SK-N-SH (cell line): Measurements from ENCODE around the gene ZMYND15. TPM values are rescaled to one million over a fixed set of nuclear protein-coding genes. Genes with fewer than 3 reads are reported as not detected.
A peak's percentile ranks its signal among the peaks of the same experiment; 100 is the strongest.

Source experiments
- CTCF ChIA-PET: fragments of 300-600, 350-600 bp; formaldehyde crosslinking; extraction: SDS; loops from one replicate; lab custom pipeline; 2021; lab: Yijun Ruan, JAX
- POLR2A ChIA-PET: fragments of 350-600 bp; sonication (Branson Sonifier 250); formaldehyde crosslinking; extraction: SDS; loops from one replicate; lab custom pipeline; 2020; ENCODE audit warnings: antibody characterized with exemption, inconsistent platforms; lab: Yijun Ruan, JAX
- DNase-seq: peaks from one replicate; pipeline ENCODE4 v3.0.0; 2012
- H2AFZ ChIP-seq: fragments of 200-600 bp; sonication (generic); 2 replicates; pipeline ENCODE4 v1.8.1; 2016; ENCODE audit warnings: antibody characterized with exemption, mild to moderate bottlenecking, low read depth
- H3F3A ChIP-seq: fragments of 200-600 bp; sonication (generic); replicated peaks from 2 replicates; pipeline ENCODE3; 2016; ENCODE audit warnings: antibody characterized with exemption, mild to moderate bottlenecking; ENCODE audit not compliant: insufficient read depth
- H3K27ac ChIP-seq, 2 experiments: fragments of 200-500 bp in 1 of 2; fragments of 200-600 bp in 1 of 2; sonication (Bioruptor generic) in 1 of 2; sonication (generic), shearing (Covaris generic) in 1 of 2; 2 replicates each; pipeline versions ENCODE4 v1.5.1 to v1.6.1; 2014 to 2016; ENCODE audit warnings: low read depth in 2 of 2, inconsistent platforms in 1 of 2, low read length in 1 of 2, mild to moderate bottlenecking in 1 of 2, mixed read lengths in 1 of 2
- H3K27me3 ChIP-seq: fragments of 200-600 bp; sonication (generic), shearing (Covaris generic); 2 replicates; pipeline ENCODE4 v1.6.1; 2016; ENCODE audit warnings: mixed run types; ENCODE audit not compliant: insufficient read depth
- H3K36me3 ChIP-seq, 2 experiments: fragments of 200-500 bp in 1 of 2; fragments of 200-600 bp in 1 of 2; sonication (Bioruptor generic) in 1 of 2; sonication (generic) in 1 of 2; replicated peaks in 1 of 2; 2 replicates each; pipeline versions ENCODE3 to v1.5.1; 2014 to 2016; ENCODE audit warnings: low read length in 1 of 2, mild to moderate bottlenecking in 1 of 2; ENCODE audit not compliant: insufficient read depth in 2 of 2, control insufficient read depth in 1 of 2
- H3K4me1 ChIP-seq, 2 experiments: fragments of 200-500 bp in 1 of 2; fragments of 200-600 bp in 1 of 2; sonication (Bioruptor generic) in 1 of 2; sonication (generic), shearing (Covaris generic) in 1 of 2; 2 replicates each; pipeline versions ENCODE4 v1.5.1 to v1.6.1; 2014 to 2016; ENCODE audit warnings: low read depth in 1 of 2, low read length in 1 of 2, mixed run types in 1 of 2; ENCODE audit not compliant: insufficient read depth in 2 of 2, control insufficient read depth in 1 of 2
- H3K4me2 ChIP-seq: fragments of 200-600 bp; sonication (generic), shearing (Covaris generic); 2 replicates; pipeline ENCODE4 v1.6.1; 2017; ENCODE audit warnings: mixed run types
- H3K4me3 ChIP-seq, 2 experiments: fragments of 200-500 bp in 1 of 2; fragments of 200-600 bp in 1 of 2; sonication (Bioruptor generic) in 1 of 2; sonication (generic), shearing (Covaris generic) in 1 of 2; 2 replicates each; pipeline versions ENCODE4 v1.5.1 to v1.8.1; 2014 to 2016; ENCODE audit warnings: low read depth in 2 of 2, inconsistent platforms in 1 of 2, low read length in 1 of 2, mild to moderate bottlenecking in 1 of 2, mixed read lengths in 1 of 2, moderate library complexity in 1 of 2
- H3K79me2 ChIP-seq: fragments of 200-600 bp; sonication (generic); 2 replicates; pipeline ENCODE4 v1.8.1; 2017; ENCODE audit warnings: mild to moderate bottlenecking; ENCODE audit not compliant: insufficient read depth
- H3K9ac ChIP-seq: fragments of 200-600 bp; sonication (generic); 2 replicates; pipeline ENCODE4 v1.6.1; 2017; ENCODE audit warnings: mixed run types
- H3K9me2 ChIP-seq: fragments of 200-600 bp; sonication (generic); 2 replicates; pipeline ENCODE4 v1.6.1; 2017; ENCODE audit warnings: mixed run types
- H3K9me3 ChIP-seq: fragments of 200-600 bp; sonication (generic); 2 replicates; pipeline ENCODE4 v1.6.1; 2017; ENCODE audit warnings: mixed run types, mild to moderate bottlenecking, moderate library complexity
- H4K20me1 ChIP-seq: fragments of 200-600 bp; sonication (generic); 2 replicates; pipeline ENCODE4 v1.6.1; 2017; ENCODE audit warnings: mild to moderate bottlenecking, mixed run types; ENCODE audit not compliant: insufficient read depth
- EP300 ChIP-seq, 2 experiments: IDR thresholded peaks; 2 replicates each; pipeline versions ENCODE4 v1.4.0 to v1.6.1; 2012; ENCODE audit warnings: borderline replicate concordance in 1 of 2, low read depth in 1 of 2, low read length in 1 of 2
- FOXM1 ChIP-seq: IDR thresholded peaks from 2 replicates; pipeline ENCODE4 v1.4.0; 2012; ENCODE audit warnings: low read depth, mild to moderate bottlenecking
- MEF2A ChIP-seq: IDR thresholded peaks from 2 replicates; pipeline ENCODE4 v1.4.0; 2012; ENCODE audit warnings: low read depth, borderline replicate concordance
- NFIC ChIP-seq: IDR thresholded peaks from 2 replicates; pipeline ENCODE4 v1.4.0; 2012; ENCODE audit warnings: borderline replicate concordance
- RCOR1 ChIP-seq: fragments of 150-350 bp; IDR thresholded peaks from 2 replicates; pipeline ENCODE4 v1.6.1; 2017; ENCODE audit warnings: antibody characterized with exemption, low read length
- TCF12 ChIP-seq: IDR thresholded peaks from 2 replicates; pipeline ENCODE4 v1.4.0; 2012
- TEAD4 ChIP-seq: IDR thresholded peaks from 2 replicates; pipeline ENCODE4 v1.4.0; 2012; ENCODE audit warnings: mild to moderate bottlenecking, borderline replicate concordance; ENCODE audit not compliant: insufficient read depth
- WGBS: methylation state at CpG from one replicate; pipeline ENCODE4 v1.1.6; 2017; ENCODE audit warnings: low lambda C conversion rate; 5-methylcytosine and 5-hydroxymethylcytosine counted together
- polyA plus RNA-seq, 3 experiments: library from polyadenylated mRNA; depleted of rRNA; stranded (reverse); fragments of >200 nt; gene quantifications; 2 replicates each; pipeline ENCODE4 v1.2.3, GENCODE V29; 2012
- TF ChIP-seq, protein P1 (sequence below): IDR thresholded peaks from 2 replicates; pipeline ENCODE4; 2012
- TF ChIP-seq, protein P2 (sequence below): IDR thresholded peaks from 2 replicates; pipeline ENCODE4 v1.4.0; 2012; ENCODE audit warnings: low read depth
- TF ChIP-seq, protein P3 (sequence below): IDR thresholded peaks from 2 replicates; pipeline ENCODE4 v1.6.1; 2012; ENCODE audit warnings: mild to moderate bottlenecking, low read depth, low read length, moderate library complexity

ZMYND15 gene
- polyA plus RNA-seq, 1 of the 3 experiments (the other 2 are of a cell fraction) = 0.08 TPM

DNA sequence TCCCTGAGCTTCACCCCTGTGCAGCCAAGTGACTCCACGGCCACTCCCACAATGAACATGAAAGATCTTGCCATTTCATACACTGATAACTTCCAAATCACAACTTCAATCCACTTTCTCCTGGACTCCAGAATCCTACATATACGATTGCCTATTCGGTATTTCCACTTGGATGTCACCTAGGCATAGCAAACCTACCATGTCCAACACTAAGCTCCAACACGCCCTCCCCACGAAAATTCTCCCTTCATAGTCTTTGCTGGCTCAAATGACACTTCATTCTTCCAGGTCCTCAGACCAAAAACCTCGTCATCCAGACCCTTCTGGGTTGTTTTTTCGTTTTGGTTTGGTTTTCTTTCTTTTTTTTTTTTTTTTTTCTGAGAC lies 51.1 kb downstream of the ZMYND15 start:
- TF ChIP-seq RCOR1 (no peak), NFIC (no peak), TEAD4 (no peak), EP300 (IDR thresholded peaks at IDR 0.05; ENCODE audit: borderline replicate concordance in 1 of 2, low read depth in 1 of 2, low read length in 1 of 2) (no peak), TCF12 (no peak)
- TF ChIP-seq, protein P1, sequence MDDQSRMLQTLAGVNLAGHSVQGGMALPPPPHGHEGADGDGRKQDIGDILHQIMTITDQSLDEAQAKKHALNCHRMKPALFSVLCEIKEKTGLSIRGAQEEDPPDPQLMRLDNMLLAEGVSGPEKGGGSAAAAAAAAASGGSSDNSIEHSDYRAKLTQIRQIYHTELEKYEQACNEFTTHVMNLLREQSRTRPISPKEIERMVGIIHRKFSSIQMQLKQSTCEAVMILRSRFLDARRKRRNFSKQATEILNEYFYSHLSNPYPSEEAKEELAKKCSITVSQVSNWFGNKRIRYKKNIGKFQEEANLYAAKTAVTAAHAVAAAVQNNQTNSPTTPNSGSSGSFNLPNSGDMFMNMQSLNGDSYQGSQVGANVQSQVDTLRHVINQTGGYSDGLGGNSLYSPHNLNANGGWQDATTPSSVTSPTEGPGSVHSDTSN = no peak
- TF ChIP-seq, protein P2, sequence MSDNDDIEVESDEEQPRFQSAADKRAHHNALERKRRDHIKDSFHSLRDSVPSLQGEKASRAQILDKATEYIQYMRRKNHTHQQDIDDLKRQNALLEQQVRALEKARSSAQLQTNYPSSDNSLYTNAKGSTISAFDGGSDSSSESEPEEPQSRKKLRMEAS = no peak
- TF ChIP-seq, all 33 proteins: peak for 0
- no peak for DNase-seq
- ChIA-PET CTCF (interaction anchor here (0.7 to 10.5 kb wide), 29 partner anchors 8 to 234 kb away, joined by 3 to 235 read pairs (median 6); partner anchors contain the start of genes ARRB2, C17orf107, CHRNE and MED11), POLR2A (interaction anchor here (1.2 to 1.8 kb wide), 7 partner anchors 16 to 176 kb away, joined by 3 to 10 read pairs (median 5); partner anchors contain the start of genes PELP1, PLD2, SPAG7 and TM4SF5)
- H3K4me3 ChIP-seq = peak overlapping the region; percentile 59 to 79
- 0 out of 2 replicates have a peak overlapping the region, but pooled peaks have one; percentile 75 for H3K9ac ChIP-seq
- H3K4me2 ChIP-seq = peak overlapping the region; percentile 99
- peaks cover 8 to 17% of the 10 kb centered on the region in 2 experiments; a peak in 2 of 4 replicates for H3K4me1 ChIP-seq
- H2AFZ ChIP-seq = 0 out of 2 replicates have a peak overlapping the region, but pooled peaks have one; percentile 41
- H3K9me3 ChIP-seq = no peaks in the 10 kb centered on the region
- no peaks in the 10 kb centered on the region for H3K9me2 ChIP-seq
- peak overlapping the region in 1 of 2 experiments; percentile 82; a peak in 3 of 4 replicates for H3K27ac ChIP-seq
- 30% methylated on average over 7 of the region's 7 CpGs for WGBS
- H3K27me3 ChIP-seq = no peaks in the 10 kb centered on the region
- no peaks in the 10 kb centered on the region for H4K20me1 ChIP-seq
- H3F3A ChIP-seq = peaks cover 5% of the 10 kb centered on the region
- no peaks in the 10 kb centered on the region for H3K79me2 ChIP-seq
- H3K36me3 ChIP-seq = no peaks in the 10 kb centered on the region

DNA sequence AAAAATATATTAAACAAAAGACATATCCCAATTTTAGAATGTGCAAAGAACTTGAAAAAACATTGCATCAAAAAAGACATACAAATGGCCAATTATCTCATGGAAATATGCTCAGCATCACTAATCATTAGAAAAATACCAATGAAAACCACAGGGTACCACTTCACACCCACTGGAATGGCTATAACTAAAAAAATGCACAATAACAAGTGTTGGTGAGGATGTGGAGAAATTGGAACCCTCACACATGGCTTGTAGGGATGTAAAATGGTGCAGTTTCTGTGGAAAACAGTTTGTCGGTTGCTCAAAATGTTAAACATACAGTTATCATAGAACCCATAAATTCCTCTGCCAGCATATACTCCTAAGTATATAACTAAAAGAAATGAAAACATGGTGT lies 55.5 kb downstream of the ZMYND15 start:
- Histone ChIP-seq H3K9ac (no peak overlapping the region), H3K27me3 (no peaks in the 10 kb centered on the region), H3F3A (peaks cover 5% of the 10 kb centered on the region), H3K4me1 (peaks cover 0 to 10% of the 10 kb centered on the region in 2 experiments; a peak in 1 of 4 replicates), H3K36me3 (peaks cover 11 to 18% of the 10 kb centered on the region in 2 experiments), H3K4me3 (no peak overlapping the region), H3K9me3 (no peaks in the 10 kb centered on the region), H3K79me2 (peaks cover 23% of the 10 kb centered on the region), H3K4me2 (no peak overlapping the region), H2AFZ (peak overlapping the region; percentile 98), H3K27ac (peak overlapping the region in 1 of 2 experiments; percentile 78; a peak in 2 of 4 replicates), H3K9me2 (no peaks in the 10 kb centered on the region), H4K20me1 (no peaks in the 10 kb centered on the region)
- no peak for TF ChIP-seq EP300 (IDR thresholded peaks at IDR 0.05; ENCODE audit: borderline replicate concordance in 1 of 2, low read depth in 1 of 2, low read length in 1 of 2)
- TF ChIP-seq RCOR1 = no peak
- TF ChIP-seq, protein P3, sequence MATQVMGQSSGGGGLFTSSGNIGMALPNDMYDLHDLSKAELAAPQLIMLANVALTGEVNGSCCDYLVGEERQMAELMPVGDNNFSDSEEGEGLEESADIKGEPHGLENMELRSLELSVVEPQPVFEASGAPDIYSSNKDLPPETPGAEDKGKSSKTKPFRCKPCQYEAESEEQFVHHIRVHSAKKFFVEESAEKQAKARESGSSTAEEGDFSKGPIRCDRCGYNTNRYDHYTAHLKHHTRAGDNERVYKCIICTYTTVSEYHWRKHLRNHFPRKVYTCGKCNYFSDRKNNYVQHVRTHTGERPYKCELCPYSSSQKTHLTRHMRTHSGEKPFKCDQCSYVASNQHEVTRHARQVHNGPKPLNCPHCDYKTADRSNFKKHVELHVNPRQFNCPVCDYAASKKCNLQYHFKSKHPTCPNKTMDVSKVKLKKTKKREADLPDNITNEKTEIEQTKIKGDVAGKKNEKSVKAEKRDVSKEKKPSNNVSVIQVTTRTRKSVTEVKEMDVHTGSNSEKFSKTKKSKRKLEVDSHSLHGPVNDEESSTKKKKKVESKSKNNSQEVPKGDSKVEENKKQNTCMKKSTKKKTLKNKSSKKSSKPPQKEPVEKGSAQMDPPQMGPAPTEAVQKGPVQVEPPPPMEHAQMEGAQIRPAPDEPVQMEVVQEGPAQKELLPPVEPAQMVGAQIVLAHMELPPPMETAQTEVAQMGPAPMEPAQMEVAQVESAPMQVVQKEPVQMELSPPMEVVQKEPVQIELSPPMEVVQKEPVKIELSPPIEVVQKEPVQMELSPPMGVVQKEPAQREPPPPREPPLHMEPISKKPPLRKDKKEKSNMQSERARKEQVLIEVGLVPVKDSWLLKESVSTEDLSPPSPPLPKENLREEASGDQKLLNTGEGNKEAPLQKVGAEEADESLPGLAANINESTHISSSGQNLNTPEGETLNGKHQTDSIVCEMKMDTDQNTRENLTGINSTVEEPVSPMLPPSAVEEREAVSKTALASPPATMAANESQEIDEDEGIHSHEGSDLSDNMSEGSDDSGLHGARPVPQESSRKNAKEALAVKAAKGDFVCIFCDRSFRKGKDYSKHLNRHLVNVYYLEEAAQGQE = no peak
- no peak for TF ChIP-seq MEF2A
- no peak for TF ChIP-seq FOXM1
- CTCF ChIA-PET = no interaction called here
- no peak for DNase-seq
- POLR2A ChIA-PET = no interaction called here
- WGBS = 89% methylated on average over 1 of the region's 1 CpG

Other genes starting within 250 kb of the ZMYND15 start
- 0.08 TPM in 1 of 2 replicates, not detected in the other for gene SPNS2, start 241.0 kb upstream of the ZMYND15 start, polyA plus RNA-seq (2012; rRNA removed)
- gene MYBBP1A, start 184.4 kb upstream of the ZMYND15 start, polyA plus RNA-seq (2012; rRNA removed) = 74.7 and 93.0 TPM in 2 replicates
- not detected in 2 replicates for gene GGT6, start 179.3 kb upstream of the ZMYND15 start, polyA plus RNA-seq (2012; rRNA removed)
- not detected in 2 replicates for gene SMTNL2, start 155.3 kb upstream of the ZMYND15 start, polyA plus RNA-seq (2012; rRNA removed)
- not detected in 2 replicates for gene ALOX15, start 98.2 kb upstream of the ZMYND15 start, polyA plus RNA-seq (2012; rRNA removed)
- gene PELP1, start 35.7 kb upstream of the ZMYND15 start, polyA plus RNA-seq (2012; rRNA removed) = 12.2 and 21.8 TPM in 2 replicates
- 17.3 and 24.6 TPM in 2 replicates for gene ARRB2, start 29.2 kb upstream of the ZMYND15 start, polyA plus RNA-seq (2012; rRNA removed)
- gene MED11, start 8.4 kb upstream of the ZMYND15 start, polyA plus RNA-seq (2012; rRNA removed) = 51.0 and 54.4 TPM in 2 replicates
- gene CXCL16, start 95 bp downstream of the ZMYND15 start, polyA plus RNA-seq (2012; rRNA removed) = 3.4 and 4.3 TPM in 2 replicates
- not detected in 2 replicates for gene TM4SF5, start 32.1 kb downstream of the ZMYND15 start, polyA plus RNA-seq (2012; rRNA removed)
- 0.76 and 1.3 TPM in 2 replicates for gene VMO1, start 46.5 kb downstream of the ZMYND15 start, polyA plus RNA-seq (2012; rRNA removed)
- not detected in 2 replicates for gene GLTPD2, start 49.1 kb downstream of the ZMYND15 start, polyA plus RNA-seq (2012; rRNA removed)
- gene PSMB6, start 56.3 kb downstream of the ZMYND15 start, polyA plus RNA-seq (2012; rRNA removed) = 325 and 331 TPM in 2 replicates
- 42.5 and 49.2 TPM in 2 replicates for gene PLD2, start 67.3 kb downstream of the ZMYND15 start, polyA plus RNA-seq (2012; rRNA removed)
- gene MINK1, start 93.5 kb downstream of the ZMYND15 start, polyA plus RNA-seq (2012; rRNA removed) = 53.2 and 64.7 TPM in 2 replicates
- gene C17orf107, start 159.7 kb downstream of the ZMYND15 start, polyA plus RNA-seq (2012; rRNA removed) = 0.44 and 0.52 TPM in 2 replicates
- 0.54 and 0.71 TPM in 2 replicates for gene CHRNE, start 163.3 kb downstream of the ZMYND15 start, polyA plus RNA-seq (2012; rRNA removed)
- not detected in 2 replicates for gene GP1BA, start 192.4 kb downstream of the ZMYND15 start, polyA plus RNA-seq (2012; rRNA removed)
- gene SLC25A11, start 200.2 kb downstream of the ZMYND15 start, polyA plus RNA-seq (2012; rRNA removed) = 58.5 and 82.8 TPM in 2 replicates
- 96.5 and 115 TPM in 2 replicates for gene RNF167, start 200.4 kb downstream of the ZMYND15 start, polyA plus RNA-seq (2012; rRNA removed)
- gene PFN1, start 208.7 kb downstream of the ZMYND15 start, polyA plus RNA-seq (2012; rRNA removed) = 1,627 and 2,484 TPM in 2 replicates
- 29.2 and 32.5 TPM in 2 replicates for gene ENO3, start 211.3 kb downstream of the ZMYND15 start, polyA plus RNA-seq (2012; rRNA removed)
- 122 and 133 TPM in 2 replicates for gene SPAG7, start 228.0 kb downstream of the ZMYND15 start, polyA plus RNA-seq (2012; rRNA removed)
- gene CAMTA2, start 247.8 kb downstream of the ZMYND15 start, polyA plus RNA-seq (2012; rRNA removed) = 18.4 and 27.0 TPM in 2 replicates